Measurements from ENCODE around the gene HBA2.
"Not testable (repeated sequence)": the region's sequence is repeated elsewhere in the genome, so short reads cannot be mapped to it uniquely, and the experiment has no call there.

The HBA2 gene

GRCh38 chr16:170788-171187 is 1.9 kb upstream of the HBA2 start:
- no peak for ATAC-seq
- no peak for TF ChIP-seq ZC3H10 (CRISPR knock-in tag; IDR thresholded peaks at IDR 0.05)
- TF ChIP-seq ZNF70 (CRISPR knock-in tag; IDR thresholded peaks at IDR 0.05), result no peak
- no peak for TF ChIP-seq PPARA (CRISPR knock-in tag; IDR thresholded peaks at IDR 0.05; ENCODE audit: borderline replicate concordance)
- no peak for TF ChIP-seq RARB (CRISPR knock-in tag; IDR thresholded peaks at IDR 0.05)
- no peak for TF ChIP-seq POU6F1 (CRISPR knock-in tag; IDR thresholded peaks at IDR 0.05; ENCODE audit: borderline replicate concordance, low read depth)
- TF ChIP-seq PATZ1 (CRISPR knock-in tag; IDR thresholded peaks at IDR 0.05; ENCODE audit: borderline replicate concordance), result no peak
- TF ChIP-seq CSDC2 (CRISPR knock-in tag; IDR thresholded peaks at IDR 0.05), result no peak
- TF ChIP-seq SNAI2 (CRISPR knock-in tag; IDR thresholded peaks at IDR 0.05), result no peak
- no peak for TF ChIP-seq ISL1 (CRISPR knock-in tag; IDR thresholded peaks at IDR 0.05)

GRCh38 chr16:173211-173854 is 657 bp downstream of the HBA2 start:
- ATAC-seq, result not testable (repeated sequence)

- peak; percentile 28 for ATAC-seq
These were observed 1.5 kb downstream of the HBA2 start for GRCh38 chr16:173928-174769.

GRCh38 chr16:175011-175949 is 2.6 kb downstream of the HBA2 start:
- ATAC-seq, result no peak
- TF ChIP-seq PPARA (CRISPR knock-in tag; IDR thresholded peaks at IDR 0.05; ENCODE audit: borderline replicate concordance) (no peak), CSRNP3 (CRISPR knock-in tag; IDR thresholded peaks at IDR 0.05) (no peak), ZNF8 (CRISPR knock-in tag; IDR thresholded peaks at IDR 0.05) (no peak), TOX (CRISPR knock-in tag; IDR thresholded peaks at IDR 0.05; ENCODE audit: borderline replicate concordance) (no peak)

GRCh38 chr16:176006-176405 is 3.3 kb downstream of the HBA2 start:
- not testable (repeated sequence) for ATAC-seq

GRCh38 chr16:176477-177382 is 4.1 kb downstream of the HBA2 start, which contains the start of gene HBA1:
HBA1 (plus strand) TSS chr16:176680; CDS start chr16:176717, 37 bp downstream.
- not testable (repeated sequence) for ATAC-seq

GRCh38 chr16:177394-177822 is 4.7 kb downstream of the HBA2 start:
- ATAC-seq, result no peak
- no peak for TF ChIP-seq ARNTL (CRISPR knock-in tag; IDR thresholded peaks at IDR 0.05; ENCODE audit: borderline replicate concordance, low read depth)
- no peak for TF ChIP-seq TOX (CRISPR knock-in tag; IDR thresholded peaks at IDR 0.05; ENCODE audit: borderline replicate concordance)
- TF ChIP-seq RARB (CRISPR knock-in tag; IDR thresholded peaks at IDR 0.05), result no peak
- TF ChIP-seq POU6F1 (CRISPR knock-in tag; IDR thresholded peaks at IDR 0.05; ENCODE audit: borderline replicate concordance, low read depth), result no peak
- TF ChIP-seq BACH2 (CRISPR knock-in tag; IDR thresholded peaks at IDR 0.05; ENCODE audit: borderline replicate concordance), result no peak
- TF ChIP-seq OSR1 (CRISPR knock-in tag; IDR thresholded peaks at IDR 0.05), result no peak
- no peak for TF ChIP-seq ZNF565 (CRISPR knock-in tag; conservative IDR thresholded peaks at IDR 0.05; ENCODE audit: low read depth)
- TF ChIP-seq TCF4 (CRISPR knock-in tag; IDR thresholded peaks at IDR 0.05; ENCODE audit: borderline replicate concordance), result no peak
- TF ChIP-seq PATZ1 (CRISPR knock-in tag; IDR thresholded peaks at IDR 0.05; ENCODE audit: borderline replicate concordance), result no peak
- TF ChIP-seq ZNF70 (CRISPR knock-in tag; IDR thresholded peaks at IDR 0.05), result no peak

Measured in SK-N-SH treated with all-trans-retinoic acid at 6 μM for 48 hours (cell line).